HCT116 (cell line): ENCODE data around the gene BAHD1.

Source experiments
- EGR1 ChIP-seq: IDR thresholded peaks from 2 replicates; pipeline ENCODE4 v1.6.1; 2012; ENCODE audit warnings: low read depth
- POLR2AphosphoS5 ChIP-seq: IDR thresholded peaks from 2 replicates; pipeline ENCODE4 v1.6.1; 2011; ENCODE audit warnings: mild to moderate bottlenecking, low read depth, low read length, moderate library complexity
- RAD21 ChIP-seq: IDR thresholded peaks from 2 replicates; pipeline ENCODE4 v1.6.1; 2012; ENCODE audit warnings: low read depth, mild to moderate bottlenecking
- TF ChIP-seq, protein P1 (sequence below): IDR thresholded peaks from 2 replicates; pipeline ENCODE4 v1.6.1; 2011; ENCODE audit warnings: mild to moderate bottlenecking, low read length, moderate library complexity; ENCODE audit not compliant: insufficient replicate concordance; ENCODE audit errors: extremely low read depth
- TF ChIP-seq, protein P2 (sequence below): IDR thresholded peaks from 2 replicates; pipeline ENCODE4 v1.6.1; 2012

GRCh38 chr15:40444736-40445135 lies 4.0 kb downstream of the BAHD1 start:
- TF ChIP-seq RAD21: no peak
- TF ChIP-seq, protein P1, sequence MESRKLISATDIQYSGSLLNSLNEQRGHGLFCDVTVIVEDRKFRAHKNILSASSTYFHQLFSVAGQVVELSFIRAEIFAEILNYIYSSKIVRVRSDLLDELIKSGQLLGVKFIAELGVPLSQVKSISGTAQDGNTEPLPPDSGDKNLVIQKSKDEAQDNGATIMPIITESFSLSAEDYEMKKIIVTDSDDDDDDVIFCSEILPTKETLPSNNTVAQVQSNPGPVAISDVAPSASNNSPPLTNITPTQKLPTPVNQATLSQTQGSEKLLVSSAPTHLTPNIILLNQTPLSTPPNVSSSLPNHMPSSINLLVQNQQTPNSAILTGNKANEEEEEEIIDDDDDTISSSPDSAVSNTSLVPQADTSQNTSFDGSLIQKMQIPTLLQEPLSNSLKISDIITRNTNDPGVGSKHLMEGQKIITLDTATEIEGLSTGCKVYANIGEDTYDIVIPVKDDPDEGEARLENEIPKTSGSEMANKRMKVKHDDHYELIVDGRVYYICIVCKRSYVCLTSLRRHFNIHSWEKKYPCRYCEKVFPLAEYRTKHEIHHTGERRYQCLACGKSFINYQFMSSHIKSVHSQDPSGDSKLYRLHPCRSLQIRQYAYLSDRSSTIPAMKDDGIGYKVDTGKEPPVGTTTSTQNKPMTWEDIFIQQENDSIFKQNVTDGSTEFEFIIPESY: no peak
- TF ChIP-seq, protein P2, sequence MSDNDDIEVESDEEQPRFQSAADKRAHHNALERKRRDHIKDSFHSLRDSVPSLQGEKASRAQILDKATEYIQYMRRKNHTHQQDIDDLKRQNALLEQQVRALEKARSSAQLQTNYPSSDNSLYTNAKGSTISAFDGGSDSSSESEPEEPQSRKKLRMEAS: no peak
- no peak for TF ChIP-seq POLR2AphosphoS5
- no peak for TF ChIP-seq EGR1
